HT-29 (cell line): ENCODE results near the gene PLEKHG4B. TPM values are rescaled to one million over a fixed set of nuclear protein-coding genes. Genes with fewer than 3 reads are reported as not detected.

ENCODE experiments used
- DNase-seq: peaks from one replicate; pipeline ENCODE4 v3.0.0-alpha.2; 2015; ENCODE audit warnings: low spot score
- total RNA-seq: library from RNA; depleted of rRNA; stranded (reverse); fragments of >200 nt; shearing (Covaris generic); gene quantifications from 2 replicates; pipeline ENCODE4 v1.2.3, GENCODE V29; 2014

Gene PLEKHG4B
- total RNA-seq, 1 experiment from 2014 or later, result not detected

DNA sequence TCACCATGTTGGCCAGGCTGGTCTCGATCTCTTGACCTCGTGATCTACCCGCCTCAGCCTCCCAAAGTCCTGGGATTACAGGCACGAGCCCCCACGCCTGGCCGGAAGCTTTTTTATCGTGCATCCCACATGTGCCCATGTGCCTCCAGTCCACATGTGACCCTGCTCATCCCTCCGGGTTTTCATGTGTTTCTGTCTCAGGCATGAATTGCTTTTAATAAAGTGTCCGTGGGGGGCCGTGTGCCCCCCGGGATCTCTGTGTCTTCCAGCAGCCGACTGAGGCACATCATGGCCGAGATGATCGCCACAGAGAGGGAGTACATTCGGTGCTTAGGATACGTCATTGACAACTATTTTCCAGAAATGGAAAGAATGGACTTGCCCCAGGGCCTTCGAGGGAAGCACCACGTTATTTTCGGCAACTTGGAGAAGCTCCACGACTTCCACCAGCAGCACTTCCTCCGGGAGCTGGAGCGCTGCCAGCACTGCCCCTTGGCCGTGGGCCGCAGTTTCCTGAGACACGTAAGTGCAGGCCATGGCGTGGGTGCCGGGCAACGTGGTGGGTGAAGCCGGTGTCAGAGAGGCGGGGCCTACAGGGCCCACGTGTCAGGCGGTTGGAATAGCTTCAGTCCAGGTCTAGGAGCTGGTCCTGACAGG, 77.2 kb downstream of the PLEKHG4B start:
- DNase-seq, result no peak

DNA sequence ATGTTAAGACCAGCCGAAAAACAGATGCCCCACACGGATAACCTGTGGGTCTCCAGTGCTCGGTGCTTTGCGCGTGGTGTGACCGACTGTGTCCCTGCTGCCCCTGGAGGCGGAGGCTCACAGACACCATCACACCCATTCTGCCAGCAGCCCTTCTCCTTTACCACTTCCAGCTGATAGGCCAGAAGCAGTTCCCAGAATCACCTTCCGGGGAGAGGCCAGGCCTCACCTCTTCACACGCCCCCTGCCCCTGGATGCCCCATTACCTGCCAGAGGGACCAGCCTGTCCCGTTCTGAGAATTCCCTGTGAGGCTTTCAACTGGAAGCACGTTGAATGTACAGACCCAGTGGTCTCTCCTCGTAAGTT, 77.7 kb downstream of the PLEKHG4B start:
- no peak for DNase-seq

DNA sequence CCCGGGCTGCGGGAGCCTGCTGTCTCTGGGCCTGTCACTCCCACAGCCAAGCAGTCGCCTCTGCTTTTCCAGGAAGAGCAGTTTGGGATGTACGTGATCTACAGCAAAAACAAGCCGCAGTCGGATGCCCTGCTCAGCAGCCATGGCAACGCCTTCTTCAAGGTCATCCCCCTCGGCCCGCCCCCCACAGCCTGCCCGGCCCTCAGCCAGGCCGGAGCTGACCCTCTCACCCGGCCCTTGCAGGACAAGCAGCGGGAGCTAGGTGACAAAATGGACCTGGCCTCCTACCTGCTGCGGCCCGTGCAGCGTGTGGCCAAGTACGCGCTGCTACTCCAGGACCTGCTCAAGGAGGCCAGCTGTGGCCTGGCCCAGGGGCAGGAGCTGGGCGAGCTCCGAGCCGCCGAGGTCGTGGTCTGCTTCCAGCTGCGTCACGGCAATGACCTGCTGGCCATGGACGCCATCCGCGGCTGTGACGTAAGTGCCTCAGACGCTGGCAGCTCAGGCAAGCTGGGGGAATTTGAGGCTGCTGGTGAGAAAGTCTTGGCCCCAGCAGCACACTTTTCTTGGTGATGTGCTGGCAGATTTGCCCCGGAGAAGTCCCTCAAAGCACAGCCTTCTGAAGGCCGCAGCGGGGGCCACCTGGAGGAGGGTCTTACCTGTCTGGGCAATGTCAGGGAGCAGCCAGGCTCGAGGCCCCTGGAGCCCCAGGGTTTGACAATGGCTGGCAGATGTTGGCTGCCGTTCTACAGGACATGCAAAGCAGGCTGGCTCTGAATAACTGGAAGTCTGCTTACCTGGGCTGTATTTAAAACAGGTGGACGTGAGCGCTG, 79.2 kb downstream of the PLEKHG4B start:
- DNase-seq, result no peak

DNA sequence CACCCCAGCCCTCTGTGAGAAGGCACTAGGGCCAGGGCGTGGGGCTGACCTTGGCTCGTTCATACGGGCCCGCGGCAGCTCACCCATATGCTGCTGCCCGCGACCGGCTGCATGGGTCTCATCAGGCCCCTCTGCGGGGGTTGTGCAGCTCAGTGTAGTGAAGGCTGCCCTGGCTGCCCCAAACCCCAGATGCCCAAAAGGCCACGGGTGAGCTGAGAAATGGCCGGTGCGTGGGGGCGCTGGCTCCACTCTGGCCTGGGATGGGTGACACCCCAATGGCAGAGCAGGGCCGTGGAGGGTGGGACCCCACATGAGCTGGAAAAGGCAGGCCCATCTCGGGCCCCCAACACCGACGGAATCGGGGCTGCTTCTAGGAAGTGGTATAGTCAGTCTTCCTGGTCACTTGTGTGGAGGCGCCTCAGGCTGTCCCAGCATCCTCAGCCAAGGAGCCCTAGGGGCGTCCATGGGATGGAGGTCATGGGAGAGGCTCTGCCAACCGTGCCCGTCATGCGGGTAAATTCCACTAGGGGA, 79.9 kb downstream of the PLEKHG4B start:
- no peak for DNase-seq

DNA sequence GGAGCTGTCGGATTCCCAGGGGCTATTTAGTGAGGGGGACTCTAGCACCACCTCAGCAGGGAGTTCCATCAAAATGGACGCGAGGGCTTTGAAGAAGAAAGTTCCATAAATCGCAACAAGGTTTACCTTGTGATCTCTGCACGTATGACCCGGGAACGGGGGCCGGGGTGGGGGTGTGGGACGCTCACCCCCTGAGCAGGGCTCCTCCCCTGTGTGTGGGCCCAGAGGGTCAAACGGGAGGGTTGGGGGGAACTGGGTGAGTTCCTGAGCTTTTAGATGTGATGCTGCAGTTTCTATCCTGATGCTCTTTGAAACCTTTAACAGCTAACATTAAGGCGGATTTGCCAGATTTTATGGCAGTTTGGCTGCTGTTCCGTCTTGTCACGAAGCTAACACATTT, 80.5 kb downstream of the PLEKHG4B start:
- DNase-seq, result no peak

DNA sequence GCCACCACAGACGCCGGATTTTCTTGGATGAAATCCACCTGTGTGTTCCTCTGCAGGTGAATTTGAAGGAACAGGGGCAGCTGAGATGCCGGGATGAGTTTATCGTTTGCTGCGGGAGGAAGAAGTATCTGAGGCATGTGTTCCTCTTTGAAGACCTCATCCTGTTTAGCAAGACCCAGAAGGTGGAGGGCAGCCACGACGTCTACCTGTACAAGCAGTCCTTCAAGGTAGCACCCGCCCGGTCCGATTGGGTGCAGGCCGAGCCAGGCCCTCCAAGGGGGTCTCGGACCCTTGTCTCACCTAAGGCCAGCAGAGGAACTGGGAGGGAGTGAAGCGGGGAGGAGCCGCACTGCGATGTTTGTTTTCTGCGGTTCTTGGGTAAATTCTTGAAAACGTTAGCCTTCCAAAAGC, 80.9 kb downstream of the PLEKHG4B start:
- DNase-seq, result no peak

DNA sequence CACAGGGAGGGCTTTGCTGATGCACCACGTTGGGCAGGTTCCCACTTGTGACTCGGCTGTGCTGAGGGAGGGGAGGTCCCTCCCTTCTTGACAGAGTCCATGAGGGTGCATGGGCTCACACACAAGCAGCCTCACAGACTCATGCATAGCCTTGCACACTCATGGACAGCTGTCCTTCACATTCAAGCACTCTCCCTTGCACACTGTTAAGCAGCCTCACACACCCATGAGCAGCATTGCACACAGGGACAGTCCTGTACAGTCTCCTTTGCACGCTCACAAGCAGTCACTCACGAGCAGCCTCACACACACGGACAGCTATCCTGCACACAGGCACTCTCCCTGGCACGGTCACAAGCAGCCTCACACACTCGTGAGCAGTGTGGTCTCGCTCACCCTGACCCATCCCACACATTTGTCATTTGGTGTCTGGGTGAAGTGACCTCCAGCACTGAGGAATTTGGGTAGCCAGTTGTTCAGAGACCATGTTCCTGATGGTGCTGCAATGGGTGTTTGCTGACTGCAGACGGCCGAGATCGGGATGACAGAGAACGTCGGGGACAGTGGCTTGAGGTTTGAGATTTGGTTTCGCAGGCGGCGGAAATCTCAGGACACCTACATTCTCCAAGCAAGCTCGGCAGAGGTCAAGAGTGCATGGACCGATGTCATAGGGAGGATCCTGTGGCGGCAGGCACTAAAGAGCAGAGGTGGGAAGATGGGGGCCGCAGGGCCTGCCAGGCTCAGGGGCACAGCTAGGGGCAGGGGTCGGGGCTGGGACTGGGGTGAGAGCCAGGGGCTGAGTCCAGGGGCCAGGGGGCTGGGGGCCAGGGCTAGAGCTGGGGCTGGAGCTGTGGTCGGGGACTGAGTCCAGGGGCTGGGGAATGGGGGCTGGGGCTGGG, 81.7 kb downstream of the PLEKHG4B start:
- DNase-seq, result no peak

DNA sequence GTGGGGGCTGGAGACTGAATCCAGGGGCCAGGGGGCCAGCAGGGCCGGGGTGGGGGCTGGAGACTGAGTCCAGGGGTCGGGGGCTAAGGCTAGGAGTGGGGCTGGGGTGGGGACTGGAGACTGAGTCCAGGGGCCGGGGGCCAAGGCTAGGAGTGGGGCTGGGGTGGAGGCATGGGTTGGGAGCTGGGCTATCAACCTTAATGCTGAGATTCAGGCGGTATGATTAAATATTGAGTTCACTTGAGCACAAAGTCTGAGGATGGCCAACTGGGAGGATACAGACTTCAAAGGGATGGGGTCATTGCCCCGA, 82.3 kb downstream of the PLEKHG4B start:
- DNase-seq, result no peak

DNA sequence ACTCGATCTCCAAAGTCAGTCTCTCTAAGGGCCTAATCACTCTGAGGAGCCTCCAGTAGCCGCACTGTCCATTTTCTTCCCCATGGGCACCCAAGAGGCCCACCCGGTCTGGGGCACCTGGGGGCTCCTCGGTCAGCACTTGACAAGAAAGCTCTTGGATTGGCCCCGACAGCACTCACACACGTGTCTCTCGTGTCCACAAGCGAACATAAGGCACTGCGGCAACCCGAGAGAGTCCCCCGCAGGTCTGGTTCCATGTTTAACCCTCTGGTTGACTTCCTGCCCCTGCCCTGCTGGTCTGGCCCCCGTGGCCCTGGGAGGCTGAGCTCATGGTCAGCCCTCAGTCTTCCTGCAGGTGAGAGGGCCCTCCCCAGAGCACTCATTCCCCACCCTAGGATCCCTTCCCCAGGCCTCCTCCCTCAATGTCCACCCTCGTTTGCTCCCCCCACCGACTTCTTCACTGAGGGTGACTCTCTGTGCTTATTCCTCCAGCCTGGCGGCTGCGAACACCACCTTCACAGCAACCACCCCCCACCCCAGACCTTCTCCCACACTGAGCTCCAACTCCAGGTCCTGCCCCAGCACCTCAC, 83.0 kb downstream of the PLEKHG4B start:
- no peak for DNase-seq

DNA sequence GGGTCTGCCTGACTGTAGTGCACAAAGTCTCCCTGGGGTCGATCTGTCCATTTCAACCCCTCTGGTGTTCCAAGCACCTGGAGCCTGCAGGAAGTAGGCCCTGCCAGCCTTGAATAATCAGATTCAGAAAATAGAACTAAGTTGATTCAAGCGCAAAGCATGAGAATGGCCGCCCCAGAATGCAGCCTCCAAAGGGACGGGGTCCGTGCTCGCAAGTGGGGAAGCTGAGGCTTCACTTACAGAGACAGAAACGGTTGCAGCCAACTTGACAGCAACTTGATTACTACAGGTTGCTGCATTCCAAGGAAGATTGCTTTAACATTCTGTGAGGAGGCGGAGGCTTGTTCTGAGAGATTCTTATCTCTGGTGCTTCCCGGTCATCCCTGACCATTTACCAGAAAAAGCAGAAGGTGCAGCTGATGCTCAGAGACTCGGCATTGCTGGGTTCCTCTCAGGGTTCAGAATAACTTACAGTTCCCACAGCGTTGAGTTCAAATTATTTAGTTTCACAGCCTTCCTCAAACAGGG, 84.4 kb downstream of the PLEKHG4B start:
- no peak for DNase-seq

DNA sequence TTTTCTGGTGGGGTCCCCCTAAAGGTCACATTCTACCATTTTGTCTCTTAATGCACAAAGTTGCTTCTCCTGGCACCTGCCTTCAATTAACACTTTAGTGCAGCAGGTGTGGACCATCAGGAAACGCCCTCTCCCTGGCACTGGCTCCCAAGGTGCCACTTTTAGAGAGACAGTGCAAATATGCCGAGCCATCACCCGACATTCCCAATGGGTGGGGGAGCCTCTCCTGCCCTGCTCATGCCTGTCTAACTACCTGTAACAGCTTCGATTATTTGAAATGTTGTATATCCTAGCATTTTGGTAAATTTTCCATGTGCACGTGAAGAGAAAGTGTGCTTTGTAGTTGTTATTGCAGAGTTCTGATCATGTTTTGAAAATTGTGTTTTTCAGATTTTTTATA, 86.1 kb downstream of the PLEKHG4B start:
- no peak for DNase-seq

DNA sequence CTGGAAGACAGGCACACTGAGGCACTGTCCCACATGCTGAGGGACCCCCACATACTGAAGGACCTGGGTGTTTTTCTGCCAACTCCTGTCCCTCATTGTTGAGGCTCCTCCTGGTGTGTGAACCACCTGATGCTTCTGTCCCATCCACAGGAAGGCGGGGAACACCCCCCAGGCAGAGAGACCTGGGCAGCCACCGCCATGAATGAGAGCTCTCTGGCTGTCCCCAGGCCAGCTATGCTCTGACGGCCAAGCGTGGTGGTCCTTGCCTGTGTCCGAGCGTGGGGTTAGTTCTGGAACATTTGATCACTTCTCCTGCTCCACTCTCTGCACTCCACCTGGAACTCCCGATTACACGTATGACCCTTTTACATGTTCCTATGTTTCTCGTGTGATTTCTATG, 87.4 kb downstream of the PLEKHG4B start:
- DNase-seq, result no peak

DNA sequence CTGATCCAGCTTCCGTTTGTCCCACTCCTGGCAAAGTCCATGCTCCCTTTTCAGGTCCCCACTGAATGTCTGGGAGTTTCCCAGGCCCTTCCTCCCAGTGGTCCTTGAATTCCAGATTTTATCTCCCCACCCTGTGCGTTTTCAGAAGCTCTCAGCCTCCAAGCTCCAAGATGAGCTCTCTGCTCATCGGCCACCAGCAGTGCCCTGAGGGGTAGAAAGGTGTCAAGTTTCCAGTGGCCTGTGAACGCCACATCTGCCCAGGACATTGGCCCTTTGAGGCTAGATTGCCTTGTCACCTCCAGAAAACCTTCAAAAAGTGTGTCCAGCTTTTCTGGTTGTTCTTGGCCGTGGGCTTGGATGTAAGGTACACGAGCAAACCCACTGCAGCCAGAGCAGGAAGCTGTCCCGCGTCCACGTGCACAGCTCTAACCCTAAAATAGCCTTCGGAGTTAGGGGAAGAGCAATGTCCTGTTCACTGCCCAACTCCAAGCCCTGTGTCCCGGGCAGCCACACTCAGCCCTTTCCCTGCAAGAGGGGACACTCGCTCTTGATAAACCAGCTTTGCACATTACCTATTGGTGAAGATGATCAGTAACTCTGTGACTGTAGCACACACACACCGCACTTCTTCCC, 88.4 kb downstream of the PLEKHG4B start:
- no peak for DNase-seq

DNA sequence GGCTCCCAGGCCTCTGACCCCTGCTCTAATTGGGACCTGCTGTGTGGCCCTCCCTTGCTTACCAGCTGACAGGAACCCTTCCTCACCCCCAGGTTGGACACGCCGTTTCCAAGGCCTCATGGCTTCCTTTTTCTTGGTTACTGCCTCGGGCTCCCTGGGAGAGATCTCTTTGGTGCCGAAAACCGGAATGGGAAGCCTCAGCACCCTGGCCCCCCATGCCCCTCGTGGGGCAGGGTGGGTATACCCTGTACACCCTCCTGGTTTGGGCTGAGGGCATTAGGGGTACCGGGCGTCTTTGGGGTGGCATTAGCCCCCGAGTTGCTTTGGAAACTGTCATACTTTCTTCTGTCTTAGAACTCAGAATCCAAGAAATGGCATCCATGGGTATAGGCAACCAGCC, 89.2 kb downstream of the PLEKHG4B start:
- DNase-seq, result no peak

DNA sequence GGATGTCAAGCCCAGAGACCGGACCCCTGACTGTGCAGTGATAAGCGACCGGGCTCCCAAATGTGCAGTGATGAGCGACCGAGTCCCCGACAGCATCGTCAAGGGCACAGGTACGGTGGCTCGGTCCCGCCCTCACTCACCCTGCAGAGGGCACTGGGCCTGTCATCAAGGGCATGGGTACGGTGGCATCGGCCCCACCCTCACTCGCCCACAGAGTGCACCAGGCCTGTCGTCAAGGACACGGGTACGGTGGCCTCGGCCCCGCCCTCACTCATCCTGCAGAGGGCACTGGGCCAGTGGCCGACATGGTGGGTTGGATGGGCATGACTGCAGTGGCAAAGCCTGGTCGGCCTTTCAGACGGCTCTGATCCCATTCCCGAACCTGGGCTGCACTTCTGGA, 89.6 kb downstream of the PLEKHG4B start:
- no peak for DNase-seq

DNA sequence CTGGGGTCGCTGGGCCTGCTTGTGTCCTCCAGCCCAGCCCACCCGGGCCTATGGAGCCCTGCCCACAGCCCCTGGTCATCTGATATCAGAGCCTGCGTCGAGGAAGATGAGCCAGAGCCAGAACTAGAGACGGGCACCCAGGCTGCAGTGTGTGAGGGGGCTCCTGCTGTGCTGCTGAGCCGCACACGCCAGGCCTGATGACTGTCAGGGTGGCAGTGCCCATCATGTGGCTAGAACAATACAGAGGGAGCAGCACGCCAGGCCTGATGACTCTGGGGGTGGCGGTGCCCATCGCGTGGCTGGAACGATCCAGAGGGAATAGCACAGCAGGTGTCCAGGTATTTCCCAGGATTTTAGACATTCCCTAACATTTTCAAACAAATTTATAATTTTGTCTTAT, 90.2 kb downstream of the PLEKHG4B start:
- DNase-seq, result no peak

DNA sequence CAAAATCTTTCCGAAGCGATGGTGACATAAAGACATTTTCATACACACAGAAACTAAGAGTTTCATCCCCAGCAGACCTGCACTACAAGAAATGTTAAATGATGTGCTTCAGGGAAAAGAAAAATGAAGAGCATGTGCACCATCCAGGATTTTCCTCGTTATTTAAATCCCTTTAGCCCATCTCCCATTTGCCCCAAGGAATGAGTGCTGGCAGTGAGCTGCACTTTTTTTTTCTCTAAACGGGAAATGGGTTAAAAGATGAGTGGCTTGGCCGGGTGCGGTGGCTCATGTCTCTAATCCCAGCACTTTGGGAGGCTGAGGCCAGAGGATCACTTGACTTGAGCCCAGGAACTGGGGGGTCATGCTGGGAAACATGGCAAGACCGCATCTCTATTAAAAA, 92.5 kb downstream of the PLEKHG4B start:
- no peak for DNase-seq

DNA sequence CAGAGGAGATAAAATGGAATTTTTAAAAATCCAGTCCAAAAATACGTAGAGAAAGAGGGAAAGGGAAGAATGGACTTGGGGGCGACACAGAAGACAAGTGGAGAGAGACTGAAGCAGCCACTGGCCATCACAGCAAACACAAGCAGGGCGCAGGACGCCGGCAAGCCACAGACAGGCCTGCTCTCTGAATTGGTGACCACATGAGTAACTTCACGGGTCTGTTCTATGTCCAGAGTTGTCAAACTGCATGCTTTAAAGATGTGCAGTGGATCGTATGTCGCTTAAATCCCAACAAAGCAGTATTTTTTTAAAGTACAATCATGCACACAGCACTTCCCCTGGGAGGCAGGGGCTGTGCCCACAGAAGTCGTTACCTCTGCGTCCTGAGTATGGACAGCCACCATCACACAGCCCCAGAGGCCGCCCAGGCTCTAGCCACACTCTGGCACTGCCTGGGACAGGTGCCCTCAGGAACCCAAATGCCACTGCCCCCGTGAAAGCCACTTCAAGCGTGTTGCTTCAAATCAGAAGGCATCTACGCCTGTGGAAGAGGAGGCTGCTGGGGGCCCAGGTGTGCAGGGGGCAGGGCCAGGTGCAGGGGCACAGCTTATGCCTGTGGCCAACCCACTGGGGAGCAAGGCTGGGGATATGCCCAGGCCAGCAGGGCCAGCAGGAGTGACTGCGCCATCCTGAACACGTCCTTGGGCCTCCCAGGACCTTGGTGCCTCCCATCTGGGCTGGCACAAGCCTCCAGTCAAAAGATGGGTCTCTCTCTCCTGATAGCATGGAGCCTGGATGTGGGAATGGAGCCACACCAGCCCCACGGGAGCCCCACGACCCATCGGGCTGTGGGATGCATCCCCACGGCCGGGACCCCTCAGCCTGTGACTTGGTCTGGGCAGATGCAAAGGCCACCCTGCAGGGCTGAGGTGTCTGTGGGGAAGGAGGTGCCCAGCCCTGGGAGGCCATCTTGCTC, 93.4 kb downstream of the PLEKHG4B start:
- DNase-seq, result no peak

DNA sequence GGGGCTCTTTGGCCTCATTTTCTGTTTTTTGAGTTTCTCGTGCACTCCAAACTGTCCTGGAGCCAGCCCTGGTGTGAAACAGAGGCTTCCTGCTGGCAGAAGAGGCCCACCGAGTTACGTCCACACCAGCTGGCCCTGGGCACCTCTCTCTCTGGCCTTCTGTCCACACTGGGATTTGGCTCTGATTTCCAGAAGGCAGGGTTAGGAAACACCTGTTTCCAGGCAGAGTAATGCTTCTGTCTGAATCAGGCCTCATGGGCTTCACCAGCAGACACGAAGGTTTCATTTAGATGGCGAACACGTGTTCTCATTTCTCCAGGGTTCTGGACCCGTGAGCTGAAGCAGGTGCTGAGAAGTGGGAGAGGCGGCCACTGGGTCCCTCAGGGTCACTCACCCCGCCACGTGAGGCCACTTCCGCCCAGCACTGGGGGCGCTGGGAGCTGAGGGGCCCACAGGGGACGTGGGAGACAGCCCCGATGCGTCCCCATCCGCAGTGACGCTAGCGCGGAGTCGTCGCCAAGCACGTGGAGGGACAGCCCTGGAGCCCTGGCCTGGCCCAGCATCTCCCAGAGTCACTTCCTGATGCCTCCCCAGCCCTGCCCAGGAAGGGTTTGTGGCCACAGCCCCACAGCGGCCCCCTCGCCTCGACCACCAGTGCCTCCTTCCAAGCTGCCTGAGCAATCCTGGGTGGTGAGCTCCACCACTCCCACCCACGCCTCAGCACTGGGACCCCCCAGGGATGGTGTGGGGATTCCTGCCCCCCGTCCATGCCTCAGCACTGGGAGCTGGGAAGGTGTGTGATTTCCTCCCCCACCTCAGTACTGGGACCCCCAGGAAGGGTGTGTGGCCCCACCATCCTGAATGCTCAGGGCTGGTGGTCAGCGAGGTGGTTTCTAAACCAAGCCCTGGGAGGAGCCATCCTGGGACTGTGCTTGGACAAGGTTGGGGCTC, 94.4 kb downstream of the PLEKHG4B start:
- no peak for DNase-seq
